Measurements from ENCODE around the gene VIM.

DNA sequence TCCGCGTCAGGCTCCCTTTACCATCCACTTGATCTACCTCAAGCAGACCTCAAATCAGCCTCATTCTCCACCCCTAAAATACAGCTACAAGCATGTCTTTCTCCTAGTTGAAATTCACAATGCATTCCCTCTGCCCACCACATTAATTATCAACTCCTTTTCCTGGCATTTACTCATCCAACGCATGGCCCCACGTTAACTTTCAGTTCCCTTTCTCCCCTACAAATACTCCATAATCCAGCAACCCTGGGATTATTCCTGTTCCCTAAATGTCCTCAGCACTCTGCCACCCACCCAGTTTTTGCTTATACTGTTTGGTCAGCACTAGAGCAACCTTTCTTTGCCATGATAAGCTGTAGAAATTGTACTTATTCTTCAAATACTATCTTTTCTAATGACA, 5.7 kb upstream of the VIM start:
- TF ChIP-seq CTCF (IDR thresholded peaks at IDR 0.05), result no peak
- no peak for TF ChIP-seq POLR2AphosphoS5 (IDR thresholded peaks at IDR 0.05)
